MM.1S (cell line): ENCODE measurements around the gene RTN4RL1.

Source experiments
- CTCF ChIP-seq: fragments of 300-600 bp; sonication (generic); IDR thresholded peaks from 2 replicates; pipeline ENCODE4 v1.5.1; 2016; ENCODE audit warnings: antibody characterized with exemption, low read length, mixed read lengths
- EZH2 ChIP-seq: fragments of 300-600 bp; sonication (generic); optimal IDR thresholded peaks from 2 replicates; pipeline ENCODE3; 2017; ENCODE audit warnings: low read depth, mild to moderate bottlenecking, antibody characterized with exemption, low read length, mixed read lengths
- EZH2phosphoT487 ChIP-seq: fragments of 300-600 bp; sonication (generic); IDR thresholded peaks from 2 replicates; pipeline ENCODE4 v1.6.1; 2018; ENCODE audit warnings: antibody characterized with exemption, low read length

- TF ChIP-seq CTCF: no peak
- no peak for TF ChIP-seq EZH2
- TF ChIP-seq EZH2phosphoT487: no peak
Observed at GRCh38 chr17:1904273-1905182, 120.6 kb downstream of the RTN4RL1 start.
